K562 (cell line): ENCODE data around the gene SLX4IP. TPM values are rescaled to one million over a fixed set of nuclear protein-coding genes. Genes with fewer than 3 reads are reported as not detected.

Experiments
- ATAC-seq: fragments of 200-7000 bp; cut with Tn5 transposase; 3 replicates; pipeline ENCODE4 v1.9.1; 2020; ENCODE audit warnings: moderate library complexity
- BruUV-seq: library from RNA; stranded (reverse); fragments of 400-500 nt; replicated peaks from 2 replicates; lab custom pipeline; 2021; lab: Mats Ljungman, UMichigan
- CTCF ChIA-PET: fragments of 300-600 bp; formaldehyde crosslinking; extraction: SDS; loops from one replicate; lab custom pipeline; 2021; ENCODE audit warnings: low intra/inter-chr PET ratio; lab: Yijun Ruan, JAX
- POLR2A ChIA-PET: fragments of 300-600, 350-650 bp; sonication (Branson Sonifier 250); formaldehyde crosslinking; extraction: SDS; loops from one replicate; lab custom pipeline; 2021; ENCODE audit warnings: antibody characterized with exemption, inconsistent platforms; lab: Yijun Ruan, JAX
- DNase-seq, 4 experiments: peaks; one replicate each; pipeline versions ENCODE4 v3.0.0 to v3.0.0-alpha.2; 2011 to 2018; ENCODE audit warnings: low spot score in 3 of 4, mixed read lengths in 3 of 4; ENCODE audit errors: extremely low read depth in 1 of 4
- FAIRE-seq: peaks from 2 replicates; lab custom pipeline; 2011; peaks lifted over from hg19 to GRCh38; lab: Jason Lieb, UNC
- H2AFZ ChIP-seq: 2 replicates; pipeline ENCODE4 v1.6.0; 2011; ENCODE audit warnings: low read depth, low read length, control low read depth, inconsistent platforms
- H3K27ac ChIP-seq: fragments of 200-600 bp; 3 replicates; pipeline ENCODE4 v1.8.0; 2011; ENCODE audit warnings: low read depth, mild to moderate bottlenecking, control low read depth, inconsistent platforms, low read length, moderate library complexity, mixed read lengths; ENCODE audit errors: extremely low read depth
- H3K27me3 ChIP-seq, 2 experiments: fragments of 300-600 bp in 1 of 2; 2 replicates in 1 of 2; 3 replicates in 1 of 2; pipeline versions ENCODE4 v1.6.0 to v1.8.0; 2011; ENCODE audit warnings: inconsistent platforms in 2 of 2, low read length in 2 of 2, mild to moderate bottlenecking in 1 of 2, mixed read lengths in 1 of 2, moderate library complexity in 1 of 2; ENCODE audit not compliant: control insufficient read depth in 2 of 2, insufficient read depth in 2 of 2
- H3K36me3 ChIP-seq: fragments of 300-600 bp; 3 replicates; pipeline ENCODE4 v1.8.0; 2011; ENCODE audit warnings: mild to moderate bottlenecking, low read length, inconsistent platforms; ENCODE audit not compliant: control insufficient read depth, insufficient read depth
- H3K4me1 ChIP-seq, 2 experiments: fragments of 200-600 bp in 1 of 2; replicated peaks in 1 of 2; 2 replicates in 1 of 2; 3 replicates in 1 of 2; pipeline versions ENCODE4 v1.5.1 to v1.8.0; 2011; ENCODE audit warnings: inconsistent platforms in 2 of 2, low read length in 2 of 2, mild to moderate bottlenecking in 1 of 2, mixed read lengths in 1 of 2, moderate library complexity in 1 of 2; ENCODE audit not compliant: control insufficient read depth in 2 of 2, insufficient read depth in 2 of 2
- H3K4me2 ChIP-seq: 2 replicates; pipeline ENCODE4 v1.6.1; 2011; ENCODE audit warnings: low read length, control low read depth, inconsistent platforms, mixed read lengths; ENCODE audit not compliant: insufficient read depth
- H3K4me3 ChIP-seq: fragments of 200-600 bp; sonication (generic), shearing (Covaris generic); 2 replicates; pipeline ENCODE4 v1.5.1; 2016; ENCODE audit warnings: control low read depth, inconsistent platforms
- H3K79me2 ChIP-seq: fragments of 200-600 bp; 3 replicates; pipeline ENCODE4 v1.8.0; 2011; ENCODE audit warnings: low read length, inconsistent platforms; ENCODE audit not compliant: control insufficient read depth, insufficient read depth
- H3K9ac ChIP-seq, 2 experiments: 2 replicates each; pipeline versions ENCODE4 v1.6.0 to v1.6.1; 2011; ENCODE audit warnings: low read depth in 2 of 2, low read length in 2 of 2, control low read depth in 1 of 2, inconsistent platforms in 1 of 2, mild to moderate bottlenecking in 1 of 2, mixed read lengths in 1 of 2; ENCODE audit not compliant: insufficient read depth in 1 of 2
- H3K9me1 ChIP-seq: one replicate; pipeline ENCODE4 v1.6.0; 2011; ENCODE audit warnings: inconsistent platforms, mild to moderate bottlenecking, low read length, moderate library complexity; ENCODE audit not compliant: control insufficient read depth, insufficient read depth
- H3K9me3 ChIP-seq: replicated peaks from 2 replicates; pipeline ENCODE4 v1.5.1; 2011; ENCODE audit warnings: low read depth, low read length, inconsistent platforms; ENCODE audit not compliant: control insufficient read depth, insufficient read depth
- H4K20me1 ChIP-seq: replicated peaks from 2 replicates; pipeline ENCODE4 v1.6.1; 2011; ENCODE audit warnings: low read length, inconsistent platforms, mixed read lengths; ENCODE audit not compliant: control insufficient read depth, insufficient read depth
- C11orf30 ChIP-seq: fragments of 450-650 bp; IDR thresholded peaks from 2 replicates; pipeline ENCODE4 v1.6.1; 2016; ENCODE audit warnings: low read depth, mild to moderate bottlenecking
- HOXB6 ChIP-seq: fragments of 250-450 bp; sonication (Bioruptor Pico); IDR thresholded peaks from 2 replicates; pipeline ENCODE4 v1.5.1; 2022; ENCODE audit warnings: mild to moderate bottlenecking, borderline replicate concordance
- LEF1 ChIP-seq: fragments of 450-650 bp; IDR thresholded peaks from 2 replicates; pipeline ENCODE4 v1.6.1; 2016; ENCODE audit warnings: mild to moderate bottlenecking
- RBM34 ChIP-seq: fragments of 200-400 bp; formaldehyde crosslinking; IDR thresholded peaks from 2 replicates; pipeline ENCODE4 v1.6.1; 2018; ENCODE audit warnings: low read length, borderline replicate concordance; ENCODE audit not compliant: insufficient read depth
- WGBS: fragments of 100-300 bp; shearing (Covaris generic); methylation state at CpG from one replicate; pipeline ENCODE4 v1.1.6; 2016; ENCODE audit warnings: low coverage, mixed read lengths; ENCODE audit not compliant: insufficient coverage; ENCODE audit errors: missing lambda C conversion rate; 5-methylcytosine and 5-hydroxymethylcytosine counted together
- in situ Hi-C: fragments of 300-500 bp; cut with MboI; formaldehyde crosslinking; loops from 4 replicates; pipeline ENCODE4 v1.15.0; 2018; ENCODE audit warnings: inconsistent platforms, mixed read lengths
- intact Hi-C: fragments of 100-400 bp; cut with micrococcal nuclease; formaldehyde crosslinking; loops from 2 replicates; pipeline ENCODE4 v1.14.2; 2022
- polyA plus RNA-seq, 8 experiments: library from polyadenylated mRNA; depleted of rRNA in 4 of 8; stranded (reverse) in 5 of 8; unstranded in 3 of 8; fragments of >200 nt; fragmentation: Nextera tagmentation in 2 of 8; fragmentation: Illumina TruSeq in 1 of 8; extraction: Ambion mirVana in 2 of 8; extraction: Trizol in 1 of 8; gene quantifications; 2 replicates each; pipeline versions ENCODE4 v1.2.1 to v1.2.3, GENCODE V29; 2011 to 2014; ENCODE audit warnings: inconsistent platforms in 1 of 8, missing spikeins in 1 of 8
- total RNA-seq, 7 experiments: library from RNA; depleted of rRNA in 6 of 7; stranded (reverse); fragments of >200 nt in 6 of 7; fragmentation: Illumina TruSeq in 2 of 7; extraction: Trizol in 2 of 7; gene quantifications; 2 replicates each; pipeline versions ENCODE4 v1.2.1 to v1.2.3, GENCODE V29; 2011 to 2021; ENCODE audit warnings: low replicate concordance in 1 of 7

The SLX4IP gene
- total and polyA plus RNA-seq, 9 of the 15 experiments (the other 6 are each of a cell fraction or from before 2014, with no cell fraction given): 1.5 to 5.9 (median 3.5) TPM

- no peaks in the 10 kb centered on the region for H3K9me1 ChIP-seq
- H2AFZ ChIP-seq: no peak overlapping the region
- DNase-seq: no peak
- H3K4me3 ChIP-seq: no peak overlapping the region
- H3K79me2 ChIP-seq: no peaks in the 10 kb centered on the region
- H3K4me1 ChIP-seq: no peaks in the 10 kb centered on the region; a peak in 1 of 5 replicates
- no peaks in the 10 kb centered on the region for H3K36me3 ChIP-seq
- H4K20me1 ChIP-seq: no peaks in the 10 kb centered on the region
- WGBS: 67% methylated on average over 2 of the region's 3 CpGs
- CTCF ChIA-PET: no interaction called here
- POLR2A ChIA-PET: interaction anchor here (1.1 kb wide), 1 partner anchor 12 kb away, joined by 3 read pairs; no protein-coding TSS in a partner anchor
- ATAC-seq: no peak
- no peak overlapping the region for H3K9ac ChIP-seq
- no TSS peak for BruUV-seq
- in situ Hi-C loops: no loop called here
- no peak overlapping the region for H3K4me2 ChIP-seq
- H3K27me3 ChIP-seq: no peaks in the 10 kb centered on the region
- H3K9me3 ChIP-seq: no peaks in the 10 kb centered on the region
- no peak for FAIRE-seq
- TF ChIP-seq LEF1 (no peak), C11orf30 (no peak), HOXB6 (CRISPR knock-in tag) (no peak)
- intact Hi-C loops: no loop called here
- no peak overlapping the region for H3K27ac ChIP-seq
Measured at GRCh38 chr20:10605547-10606195, 170.6 kb downstream of the SLX4IP start.

- ATAC-seq (no peak), DNase-seq (no peak)
- in situ Hi-C loops: no loop called here
- WGBS: 56% methylated on average over 1 of the region's 2 CpGs
- H3K27ac ChIP-seq: no peak overlapping the region
- no peak overlapping the region for H3K4me3 ChIP-seq
- H2AFZ ChIP-seq: no peak overlapping the region
- no TSS peak for BruUV-seq
- H3K36me3 ChIP-seq: no peaks in the 10 kb centered on the region
- CTCF ChIA-PET: no interaction called here
- H3K9me1 ChIP-seq: no peaks in the 10 kb centered on the region
- no peaks in the 10 kb centered on the region for H3K9me3 ChIP-seq
- TF ChIP-seq RBM34: no peak
- TF ChIP-seq, all 486 proteins: peak for 0
- Histone ChIP-seq H3K4me1 (no peaks in the 10 kb centered on the region; a peak in 1 of 5 replicates), H3K27me3 (no peaks in the 10 kb centered on the region), H3K4me2 (no peak overlapping the region), H3K79me2 (no peaks in the 10 kb centered on the region), H3K9ac (no peak overlapping the region), H4K20me1 (no peaks in the 10 kb centered on the region)
- POLR2A ChIA-PET: no interaction called here
- intact Hi-C loops: no loop called here
- no peak for FAIRE-seq
Measured at GRCh38 chr20:10609276-10609675, 174.2 kb downstream of the SLX4IP start.
